ENCODE measurements around the gene PTRH1. TPM values are rescaled to one million over a fixed set of nuclear protein-coding genes. Genes with fewer than 3 reads are reported as not detected.

Gene PTRH1
- polyA plus RNA-seq, 1 experiment, result 5.2 TPM

DNA sequence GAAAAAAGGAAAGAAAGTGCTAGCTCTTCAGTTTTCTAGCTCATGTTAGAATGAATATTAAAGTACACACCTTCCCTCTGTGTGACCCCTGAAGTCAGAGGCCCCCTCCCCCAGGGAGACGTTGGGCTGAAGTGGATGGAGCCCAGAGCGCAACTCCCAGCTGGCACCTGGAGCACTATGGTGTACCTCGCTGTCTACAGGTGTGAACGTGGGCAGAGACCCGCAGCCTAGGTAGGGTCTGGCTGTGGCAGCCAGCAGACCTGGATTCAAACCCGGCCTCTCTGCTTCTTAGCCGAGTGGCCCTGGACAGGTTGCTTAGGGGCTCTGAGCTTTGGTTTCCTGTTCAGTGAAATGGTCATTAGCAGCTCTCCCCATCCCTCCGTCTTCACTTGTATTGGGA is 13.3 kb upstream of the PTRH1 start:
- ChIA-PET CTCF (interaction anchor here (0.9 kb wide), 1 partner anchor 139 kb away, joined by 4 read pairs; no protein-coding TSS in a partner anchor), POLR2A (interaction anchor here (1.1 kb wide), 1 partner anchor 42 kb away, joined by 3 read pairs; no protein-coding TSS in a partner anchor)
- TF ChIP-seq, protein P1, sequence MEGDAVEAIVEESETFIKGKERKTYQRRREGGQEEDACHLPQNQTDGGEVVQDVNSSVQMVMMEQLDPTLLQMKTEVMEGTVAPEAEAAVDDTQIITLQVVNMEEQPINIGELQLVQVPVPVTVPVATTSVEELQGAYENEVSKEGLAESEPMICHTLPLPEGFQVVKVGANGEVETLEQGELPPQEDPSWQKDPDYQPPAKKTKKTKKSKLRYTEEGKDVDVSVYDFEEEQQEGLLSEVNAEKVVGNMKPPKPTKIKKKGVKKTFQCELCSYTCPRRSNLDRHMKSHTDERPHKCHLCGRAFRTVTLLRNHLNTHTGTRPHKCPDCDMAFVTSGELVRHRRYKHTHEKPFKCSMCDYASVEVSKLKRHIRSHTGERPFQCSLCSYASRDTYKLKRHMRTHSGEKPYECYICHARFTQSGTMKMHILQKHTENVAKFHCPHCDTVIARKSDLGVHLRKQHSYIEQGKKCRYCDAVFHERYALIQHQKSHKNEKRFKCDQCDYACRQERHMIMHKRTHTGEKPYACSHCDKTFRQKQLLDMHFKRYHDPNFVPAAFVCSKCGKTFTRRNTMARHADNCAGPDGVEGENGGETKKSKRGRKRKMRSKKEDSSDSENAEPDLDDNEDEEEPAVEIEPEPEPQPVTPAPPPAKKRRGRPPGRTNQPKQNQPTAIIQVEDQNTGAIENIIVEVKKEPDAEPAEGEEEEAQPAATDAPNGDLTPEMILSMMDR (IDR thresholded peaks at IDR 0.05; ENCODE audit: low read depth, low read length), result no peak
- no peak overlapping the region for H3K27ac ChIP-seq (ENCODE audit: low read depth, low read length)
- H3K27me3 ChIP-seq (ENCODE audit: control insufficient read depth, insufficient read depth, low read length), result no peaks in the 10 kb centered on the region
- DNase-seq (ENCODE audit: low read depth, low spot score), result no peak
- H3K4me3 ChIP-seq (ENCODE audit: low read depth, low read length), result no peak overlapping the region
- H3K9me3 ChIP-seq (ENCODE audit: control insufficient read depth, insufficient read depth, low read length), result no peaks in the 10 kb centered on the region; the same call in 1 of the 2 replicates

DNA sequence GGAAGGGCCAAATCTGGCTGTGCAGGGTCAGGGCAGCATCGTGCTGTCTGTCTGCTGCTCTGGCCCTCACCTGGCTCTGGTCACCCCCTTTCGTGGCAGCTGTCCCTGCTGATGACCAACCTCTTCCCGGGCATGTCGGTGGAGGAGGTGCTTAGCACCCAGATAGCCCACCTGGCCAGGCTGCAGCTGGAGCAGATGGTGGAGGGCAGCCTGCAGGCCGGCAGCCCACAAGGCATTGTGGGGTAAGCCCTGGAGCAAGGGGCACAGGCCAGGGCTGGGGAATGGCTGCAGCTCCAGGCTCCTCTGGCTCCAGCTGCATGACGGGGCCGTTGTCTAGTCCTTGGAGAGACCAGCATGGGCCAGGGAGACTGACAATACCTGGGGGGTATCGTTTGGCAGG is 11.4 kb upstream of the PTRH1 start:
- TF ChIP-seq, protein P1 (IDR thresholded peaks at IDR 0.05; ENCODE audit: low read depth, low read length), result no peak
- POLR2A ChIA-PET, result no interaction called here
- CTCF ChIA-PET, result no interaction called here
- no peak for DNase-seq (ENCODE audit: low read depth, low spot score)
- Histone ChIP-seq H3K27ac (ENCODE audit: low read depth, low read length) (no peak overlapping the region), H3K27me3 (ENCODE audit: control insufficient read depth, insufficient read depth, low read length) (no peaks in the 10 kb centered on the region), H3K4me3 (ENCODE audit: low read depth, low read length) (no peak overlapping the region), H3K9me3 (ENCODE audit: control insufficient read depth, insufficient read depth, low read length) (no peaks in the 10 kb centered on the region; the same call in 1 of the 2 replicates)

DNA sequence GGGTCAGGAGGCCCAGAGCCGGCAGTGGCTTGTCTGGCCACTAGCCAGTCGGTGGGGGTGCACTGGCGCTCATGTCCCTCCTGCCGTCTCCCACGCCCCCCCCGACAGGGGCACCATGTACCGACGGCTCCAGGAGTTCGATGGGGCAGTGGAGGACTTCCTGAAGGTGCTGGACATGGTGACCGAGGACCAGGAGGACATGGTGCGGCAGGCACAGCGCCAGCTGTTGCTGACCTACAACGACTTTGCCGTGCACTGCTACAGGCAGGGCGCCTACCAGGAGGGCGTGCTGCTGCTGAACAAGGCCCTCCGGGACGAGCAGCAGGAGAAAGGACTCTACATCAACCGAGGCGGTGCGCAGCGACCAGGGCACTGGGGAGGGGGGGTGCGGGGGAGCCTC is 8.5 kb upstream of the PTRH1 start:
- H3K27ac ChIP-seq (ENCODE audit: low read depth, low read length), result no peak overlapping the region
- H3K27me3 ChIP-seq (ENCODE audit: control insufficient read depth, insufficient read depth, low read length), result no peaks in the 10 kb centered on the region
- no peaks in the 10 kb centered on the region; the same call in 1 of the 2 replicates for H3K9me3 ChIP-seq (ENCODE audit: control insufficient read depth, insufficient read depth, low read length)
- TF ChIP-seq, protein P1 (IDR thresholded peaks at IDR 0.05; ENCODE audit: low read depth, low read length), result no peak
- ChIA-PET CTCF (interaction anchor here (1.7 kb wide), 1 partner anchor 11 kb away, joined by 11 read pairs; the partner anchor contains the start of gene TOR2A), POLR2A (interaction anchor here (0.8 kb wide), 1 partner anchor 153 kb away, joined by 4 read pairs; no protein-coding TSS in a partner anchor)
- no peak overlapping the region for H3K4me3 ChIP-seq (ENCODE audit: low read depth, low read length)
- DNase-seq (ENCODE audit: low read depth, low spot score), result no peak

DNA sequence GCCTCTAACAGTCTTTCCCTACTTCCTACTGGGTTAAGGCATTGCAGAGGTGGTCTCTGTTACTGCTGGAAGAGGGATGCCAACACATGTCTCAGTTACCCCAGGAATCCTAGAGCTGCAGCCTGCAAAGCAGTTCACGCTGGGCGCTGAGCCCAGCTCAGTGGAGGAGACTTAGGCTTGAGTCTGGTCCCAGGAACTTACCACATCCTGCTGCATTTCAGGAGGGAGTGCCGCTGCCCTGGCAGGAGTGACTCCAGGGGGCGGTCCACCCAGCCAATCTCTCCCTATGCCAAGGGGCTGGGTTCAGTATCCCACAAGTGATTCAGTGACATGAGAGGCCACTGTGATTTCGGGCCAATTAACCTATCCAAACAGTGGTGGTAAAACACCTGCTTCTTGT is 8.0 kb upstream of the PTRH1 start:
- no peaks in the 10 kb centered on the region; the same call in 1 of the 2 replicates for H3K9me3 ChIP-seq (ENCODE audit: control insufficient read depth, insufficient read depth, low read length)
- DNase-seq (ENCODE audit: low read depth, low spot score), result peak; percentile 21
- TF ChIP-seq, protein P1 (IDR thresholded peaks at IDR 0.05; ENCODE audit: low read depth, low read length), result 0 out of 2 replicates have a peak, but pooled peaks have one; percentile 9
- H3K27ac ChIP-seq (ENCODE audit: low read depth, low read length), result no peak overlapping the region
- no peaks in the 10 kb centered on the region for H3K27me3 ChIP-seq (ENCODE audit: control insufficient read depth, insufficient read depth, low read length)
- ChIA-PET CTCF (interaction anchor here (0.7 to 1.7 kb wide), 2 partner anchors 11 to 133 kb away, joined by 3 to 11 read pairs; partner anchors contain the start of gene TOR2A), POLR2A (interaction anchor here (0.5 to 0.7 kb wide), 2 partner anchors 11 to 79 kb away, joined by 3 read pairs; partner anchors contain the start of gene FPGS)
- no peak overlapping the region for H3K4me3 ChIP-seq (ENCODE audit: low read depth, low read length)

DNA sequence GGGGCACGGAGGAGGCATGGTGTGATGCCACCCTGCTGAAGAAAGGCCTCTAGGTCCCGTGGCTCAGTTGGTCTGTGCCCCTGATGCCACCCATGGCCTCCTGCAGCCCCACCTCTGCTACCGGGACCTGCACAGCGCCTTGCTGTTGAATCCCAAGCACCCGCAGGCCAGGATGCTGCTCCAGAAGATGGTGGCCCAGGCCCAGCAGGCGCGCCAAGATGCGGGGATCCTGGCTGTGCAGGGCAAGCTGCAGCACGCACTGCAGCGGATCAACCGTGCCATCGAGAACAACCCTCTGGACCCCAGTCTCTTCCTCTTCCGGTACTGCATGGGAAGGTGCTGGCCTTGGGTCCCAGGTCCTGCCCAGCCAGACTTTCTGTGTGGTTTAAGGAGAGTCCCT is 7.5 kb upstream of the PTRH1 start:
- no peak overlapping the region for H3K4me3 ChIP-seq (ENCODE audit: low read depth, low read length)
- H3K27ac ChIP-seq (ENCODE audit: low read depth, low read length), result no peak overlapping the region
- TF ChIP-seq, protein P1 (IDR thresholded peaks at IDR 0.05; ENCODE audit: low read depth, low read length), result no peak
- H3K9me3 ChIP-seq (ENCODE audit: control insufficient read depth, insufficient read depth, low read length), result no peaks in the 10 kb centered on the region; the same call in 1 of the 2 replicates
- DNase-seq (ENCODE audit: low read depth, low spot score), result no peak
- no peaks in the 10 kb centered on the region for H3K27me3 ChIP-seq (ENCODE audit: control insufficient read depth, insufficient read depth, low read length)
- CTCF ChIA-PET, result interaction anchor here (0.7 to 1.7 kb wide), 2 partner anchors 12 to 133 kb away, joined by 3 to 11 read pairs; partner anchors contain the start of gene TOR2A
- POLR2A ChIA-PET, result interaction anchor here (0.5 to 0.7 kb wide), 2 partner anchors 12 to 80 kb away, joined by 3 read pairs; partner anchors contain the start of gene FPGS

Data from AG04450 (cell line).